Measurements from ENCODE around the gene GLS.
A peak's percentile ranks its signal among the peaks of the same experiment; 100 is the strongest.
"Not testable (repeated sequence)": the region's sequence is repeated elsewhere in the genome, so short reads cannot be mapped to it uniquely, and the experiment has no call there.

Gene GLS

DNA sequence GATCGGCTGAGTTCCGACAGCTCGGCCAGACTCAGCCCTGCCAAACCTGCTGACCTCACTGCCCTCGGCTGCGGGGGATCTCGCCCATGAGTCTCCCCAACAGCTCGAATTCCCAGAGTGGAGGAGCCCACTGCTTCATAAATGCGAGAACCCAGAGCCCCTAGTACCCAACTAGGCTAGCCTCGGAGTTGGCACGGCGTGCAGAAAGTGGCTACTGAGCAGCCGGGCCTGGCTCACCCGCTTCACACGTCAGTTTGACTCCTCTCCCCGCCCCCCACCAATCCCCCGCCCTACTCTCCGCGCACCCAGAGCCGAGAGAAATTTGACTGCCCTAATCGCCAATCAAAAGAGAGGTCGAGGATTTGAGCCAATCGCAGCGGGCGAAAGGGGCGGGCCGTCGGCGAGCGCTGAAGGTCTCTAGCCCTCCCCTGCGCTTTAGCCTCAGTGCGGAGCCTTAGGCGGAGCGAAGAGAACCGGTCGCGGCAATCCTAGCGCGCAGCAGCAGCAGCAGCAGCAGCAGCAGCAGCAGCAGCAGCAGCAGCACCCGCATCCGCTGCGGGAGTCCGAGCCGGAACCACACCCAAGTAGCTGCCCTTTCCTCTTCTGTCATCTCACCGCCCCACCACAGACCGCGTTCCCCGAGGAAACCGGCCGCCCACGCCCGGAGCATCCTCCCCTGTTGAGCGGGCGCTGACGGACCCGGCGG lies at the start of gene GLS:
TSS of gene GLS (plus strand) at position 444 of the 706 bp plus-strand sequence. CDS start 264 bp downstream, outside the sequence.
- peak; percentile 94 for DNase-seq (ENCODE audit: low spot score)

DNA sequence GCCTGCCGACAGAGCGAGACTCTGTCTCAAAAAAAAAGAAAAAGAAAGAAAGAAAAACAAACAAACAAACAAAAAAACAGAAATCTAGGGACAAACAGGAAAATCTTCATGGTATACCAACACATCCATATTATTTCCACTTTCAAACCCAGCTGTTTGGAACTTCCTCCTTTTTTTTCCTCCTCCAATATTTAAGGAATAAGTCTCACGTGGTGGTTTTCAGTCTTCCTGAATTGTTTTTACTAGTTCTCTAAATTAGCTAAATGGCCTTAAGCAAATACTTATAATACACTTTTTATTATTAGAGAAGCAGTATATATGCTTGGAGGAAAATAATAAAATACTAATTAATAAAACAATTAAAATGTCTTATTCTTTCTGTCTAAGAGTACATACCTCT lies 48.7 kb upstream of the GLS start:
- DNase-seq (ENCODE audit: low spot score), result no peak

GRCh38 chr2:190834890-190835208 lies 45.8 kb upstream of the GLS start:
- DNase-seq (ENCODE audit: low spot score), result no peak

GRCh38 chr2:190835303-190835930 lies 45.2 kb upstream of the GLS start:
- no peak for DNase-seq (ENCODE audit: low spot score)

DNA sequence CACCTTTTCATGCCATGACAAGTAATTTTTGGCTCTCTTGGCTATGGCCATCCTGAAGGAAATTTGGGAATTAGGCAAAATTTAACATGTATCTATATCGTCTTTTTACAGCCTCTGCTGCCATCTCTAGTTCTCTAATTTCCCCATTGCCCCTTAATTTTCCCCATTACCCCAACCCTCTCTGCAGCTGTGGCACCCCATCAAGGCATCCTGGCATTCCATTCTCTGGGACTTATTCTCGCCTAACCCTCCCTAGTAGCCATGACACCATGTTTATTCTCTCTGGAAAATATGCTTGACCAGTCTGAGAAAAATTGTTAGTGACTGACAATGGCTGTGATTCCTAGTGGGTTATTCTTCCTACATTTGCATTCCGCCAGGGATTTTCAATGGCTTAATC lies 43.9 kb upstream of the GLS start:
- DNase-seq (ENCODE audit: low spot score), result no peak

DNA sequence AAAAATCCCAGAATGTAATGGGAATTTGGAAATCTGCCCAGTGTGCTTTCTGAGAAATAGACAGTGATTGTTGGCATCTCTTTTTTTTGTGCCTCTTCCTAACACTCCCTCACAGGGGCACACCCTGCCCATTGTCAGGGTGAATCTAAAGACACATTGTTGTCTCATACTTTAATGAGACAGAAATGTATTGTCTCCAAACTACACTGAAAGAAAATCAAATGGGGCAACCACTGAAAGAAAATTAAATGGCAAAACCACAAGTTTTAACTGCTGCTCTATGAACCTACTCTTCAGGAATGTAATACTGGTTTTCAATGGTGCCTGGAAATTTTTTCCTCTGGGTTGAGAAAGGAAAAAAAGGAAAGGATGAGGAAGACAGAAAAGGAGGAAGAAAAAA lies 43.2 kb upstream of the GLS start:
- no peak for DNase-seq (ENCODE audit: low spot score)

- DNase-seq (ENCODE audit: low spot score), result no peak
Measured at GRCh38 chr2:190837952-190838361, 42.7 kb upstream of the GLS start.

DNA sequence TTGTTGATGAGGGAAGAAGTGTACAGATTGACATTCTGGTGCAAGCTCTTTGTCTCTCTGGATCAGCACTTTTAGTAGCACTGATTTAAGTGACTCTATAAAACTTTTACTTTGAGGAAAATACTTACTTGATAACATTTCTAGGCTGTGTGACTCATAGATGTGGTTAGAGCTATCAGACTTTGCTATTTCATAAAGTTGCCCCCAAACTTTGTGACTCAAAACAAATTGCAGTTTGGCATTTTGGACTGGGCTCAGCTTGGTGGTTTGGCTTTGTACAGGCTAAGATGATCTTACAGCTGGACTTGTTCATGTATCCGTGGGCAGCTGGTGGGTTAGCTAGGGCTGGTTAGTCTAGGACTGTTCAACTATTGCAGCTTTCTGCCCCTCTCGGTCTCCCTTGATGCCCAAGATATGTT lies 42.1 kb upstream of the GLS start:
- DNase-seq (ENCODE audit: low spot score), result no peak

- DNase-seq (ENCODE audit: low spot score), result no peak
Measured at GRCh38 chr2:190840569-190841172, 40.0 kb upstream of the GLS start.

DNA sequence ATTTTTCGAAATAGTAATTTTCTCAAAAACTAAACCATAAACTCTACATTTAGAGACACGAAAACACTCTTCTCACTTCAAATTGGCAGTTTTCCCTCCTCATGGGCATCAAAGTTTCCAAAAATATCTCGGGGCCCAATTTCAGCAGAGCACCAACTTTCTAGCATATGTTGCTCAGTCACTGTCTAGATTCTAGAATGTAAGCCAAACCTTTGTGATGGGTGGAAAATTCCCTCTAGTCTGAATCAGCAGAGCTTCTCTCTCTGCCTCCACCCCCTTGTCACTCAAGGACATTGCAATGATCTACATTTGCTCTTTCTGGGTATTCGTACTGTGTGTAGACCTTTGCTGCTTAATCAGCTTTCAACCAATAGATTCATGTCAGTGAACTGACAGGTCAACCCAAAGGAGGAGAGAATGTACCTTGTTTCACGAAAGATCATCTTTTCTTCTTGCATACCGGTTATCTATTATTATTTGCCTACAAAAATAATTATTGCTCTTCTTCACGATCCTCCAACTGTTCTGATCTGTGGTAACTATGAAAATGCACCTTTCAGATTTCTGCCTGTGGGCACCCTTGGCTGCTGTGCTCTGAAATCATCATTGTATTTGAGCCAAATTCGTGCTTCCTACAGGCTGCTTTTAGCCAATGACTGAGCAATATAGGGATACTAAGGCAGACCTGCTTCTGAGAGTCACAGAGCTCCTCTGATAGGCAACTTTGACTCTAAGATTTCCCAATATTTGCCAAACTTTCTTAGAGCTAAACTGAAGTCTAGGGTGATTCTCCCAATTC lies 38.7 kb upstream of the GLS start:
- DNase-seq (ENCODE audit: low spot score), result no peak

DNA sequence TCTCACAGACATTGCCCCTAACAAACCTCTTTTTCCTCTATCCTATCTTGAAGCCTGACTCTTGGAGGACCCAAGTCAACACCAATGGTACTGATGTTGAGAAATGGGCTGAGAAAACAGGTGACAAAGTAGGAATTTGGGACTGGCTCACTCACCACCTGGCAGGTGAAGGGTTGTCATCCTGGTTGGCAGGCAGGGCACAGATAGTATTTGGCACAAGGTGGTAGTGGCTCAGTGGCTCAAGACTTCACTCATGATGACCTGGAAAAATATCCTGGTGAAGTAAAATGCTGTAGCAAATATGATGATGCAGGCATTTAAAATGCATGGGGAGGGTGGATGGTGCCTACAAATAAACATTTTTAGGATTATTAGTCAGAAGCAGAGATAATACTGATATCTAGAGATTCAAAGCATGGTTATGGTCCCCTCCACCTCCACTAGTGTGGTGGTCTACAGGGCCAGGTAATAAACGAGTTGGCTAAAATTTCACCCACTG lies 38.0 kb upstream of the GLS start:
- DNase-seq (ENCODE audit: low spot score), result no peak

GRCh38 chr2:190843890-190844699 lies 36.5 kb upstream of the GLS start:
- DNase-seq (ENCODE audit: low spot score), result no peak

- no peak for DNase-seq (ENCODE audit: low spot score)
Measured at GRCh38 chr2:190844700-190845401, 35.8 kb upstream of the GLS start.

- peak; percentile 34 for DNase-seq (ENCODE audit: low spot score)
Measured at GRCh38 chr2:190846746-190847145, 33.9 kb upstream of the GLS start.

DNA sequence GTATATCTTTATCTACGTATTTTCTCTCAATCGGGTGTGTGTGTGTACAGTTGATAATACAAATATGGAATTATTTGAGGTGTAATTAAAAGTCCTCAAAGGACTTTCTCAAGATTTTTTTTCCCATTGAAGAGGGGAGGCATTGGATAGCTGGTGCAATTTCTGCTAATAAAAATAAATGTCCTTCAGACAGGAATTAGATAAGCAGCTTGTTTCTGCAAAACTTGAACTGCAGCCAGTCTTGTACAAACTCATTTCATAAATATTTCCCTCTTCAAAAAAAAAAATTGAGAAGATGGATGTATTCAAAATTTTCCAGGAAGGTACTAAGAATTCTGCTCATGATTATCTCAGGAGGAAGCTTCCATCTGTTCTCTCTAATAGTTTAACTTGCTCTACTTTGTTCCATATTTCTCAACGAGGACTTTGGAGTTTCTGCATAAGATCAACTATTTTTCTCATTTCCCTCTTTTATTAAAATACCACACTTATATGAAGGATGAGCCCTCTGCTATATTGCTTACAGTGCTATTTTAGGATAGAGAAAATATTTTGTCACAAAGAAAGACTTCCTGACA lies 33.0 kb upstream of the GLS start:
- no peak for DNase-seq (ENCODE audit: low spot score)

GRCh38 chr2:190849774-190850173 lies 30.8 kb upstream of the GLS start:
- no peak for DNase-seq (ENCODE audit: low spot score)

GRCh38 chr2:190853022-190853421 lies 27.6 kb upstream of the GLS start:
- not testable (repeated sequence) for DNase-seq (ENCODE audit: low spot score)

- DNase-seq (ENCODE audit: low spot score), result no peak
Measured at GRCh38 chr2:190853531-190854383, 26.9 kb upstream of the GLS start.

GRCh38 chr2:190854726-190855125 lies 25.9 kb upstream of the GLS start:
- DNase-seq (ENCODE audit: low spot score), result no peak

DNA sequence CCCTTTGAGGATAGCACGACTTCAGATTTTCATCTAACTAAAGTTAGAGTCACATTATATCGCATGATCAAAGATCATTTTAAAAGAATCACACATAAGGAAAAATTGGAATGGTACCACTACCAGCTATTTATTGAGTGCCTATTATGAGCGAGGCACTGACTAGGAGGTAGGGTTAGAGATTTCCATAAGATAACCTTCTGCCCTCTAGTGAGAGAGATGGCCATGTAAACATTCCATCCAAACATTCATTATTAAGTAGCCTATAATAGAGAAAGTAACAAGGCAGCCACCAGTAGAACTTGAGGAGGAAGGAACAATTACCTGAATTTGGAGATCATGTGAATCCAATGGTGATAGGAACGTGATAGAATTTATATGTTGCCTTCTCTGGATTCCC lies 25.4 kb upstream of the GLS start:
- no peak for DNase-seq (ENCODE audit: low spot score)
